H9 (cell line): ENCODE data around the gene ABCB6. TPM values are rescaled to one million over a fixed set of nuclear protein-coding genes. Genes with fewer than 3 reads are reported as not detected.

ENCODE experiments used
- DNase-seq: peaks from one replicate; pipeline ENCODE4 v3.0.0-alpha.2; 2017
- H2AFZ ChIP-seq: one replicate; pipeline ENCODE4 v1.6.1; 2013; ENCODE audit warnings: mild to moderate bottlenecking, low read length, control low read depth, moderate library complexity
- H2AK5ac ChIP-seq: 2 replicates; pipeline ENCODE4 v1.6.1; 2013; ENCODE audit warnings: low read length, control low read depth, mixed read lengths; ENCODE audit not compliant: insufficient read length
- H2BK120ac ChIP-seq: one replicate; pipeline ENCODE4 v1.6.1; 2013; ENCODE audit warnings: low read depth, mild to moderate bottlenecking, low read length, control low read depth, inconsistent platforms; ENCODE audit not compliant: poor library complexity, severe bottlenecking
- H2BK12ac ChIP-seq: 2 replicates; pipeline ENCODE4 v1.6.1; 2013; ENCODE audit warnings: low read length, control low read depth, mixed read lengths, low read depth; ENCODE audit not compliant: insufficient read length
- H2BK15ac ChIP-seq: 2 replicates; pipeline ENCODE4 v1.6.1; 2013; ENCODE audit warnings: low read depth, low read length, control low read depth
- H2BK20ac ChIP-seq: one replicate; pipeline ENCODE4 v1.6.1; 2013; ENCODE audit warnings: low read depth, mild to moderate bottlenecking, low read length, control low read depth, inconsistent platforms; ENCODE audit not compliant: poor library complexity, severe bottlenecking
- H2BK5ac ChIP-seq: 2 replicates; pipeline ENCODE4 v1.6.1; 2013; ENCODE audit warnings: low read length, control low read depth, mixed read lengths; ENCODE audit not compliant: insufficient read length
- H3K14ac ChIP-seq: 2 replicates; pipeline ENCODE4 v1.6.1; 2013; ENCODE audit warnings: low read length, control low read depth; ENCODE audit not compliant: insufficient read depth
- H3K18ac ChIP-seq: 2 replicates; pipeline ENCODE4 v1.6.1; 2013; ENCODE audit warnings: low read depth, mild to moderate bottlenecking, mixed read lengths, low read length, control low read depth; ENCODE audit not compliant: insufficient read length
- H3K23ac ChIP-seq: 2 replicates; pipeline ENCODE4 v1.6.1; 2013; ENCODE audit warnings: low read length, control low read depth, mixed read lengths, low read depth; ENCODE audit not compliant: insufficient read length
- H3K23me2 ChIP-seq: 2 replicates; pipeline ENCODE4 v1.6.1; 2013; ENCODE audit warnings: low read depth, mild to moderate bottlenecking, mixed read lengths, low read length, control low read depth; ENCODE audit not compliant: insufficient read length, poor library complexity, severe bottlenecking
- H3K27ac ChIP-seq: 2 replicates; pipeline ENCODE4 v1.5.1; 2013; ENCODE audit warnings: low read length, control low read depth, mixed read lengths, low read depth; ENCODE audit not compliant: insufficient read length
- H3K27me3 ChIP-seq: 2 replicates; pipeline ENCODE4 v1.6.1; 2013; ENCODE audit warnings: low read length, control low read depth, inconsistent platforms; ENCODE audit not compliant: insufficient read depth
- H3K4ac ChIP-seq: 2 replicates; pipeline ENCODE4 v1.6.1; 2013; ENCODE audit warnings: low read depth, mild to moderate bottlenecking, control low read depth, inconsistent platforms, low read length, moderate library complexity
- H3K4me1 ChIP-seq: 2 replicates; pipeline ENCODE4 v1.6.1; 2013; ENCODE audit warnings: low read length, control low read depth, inconsistent platforms; ENCODE audit not compliant: insufficient read depth
- H3K4me2 ChIP-seq: 2 replicates; pipeline ENCODE4 v1.6.1; 2013; ENCODE audit warnings: low read length, control low read depth, mixed read lengths; ENCODE audit not compliant: insufficient read length, insufficient read depth
- H3K56ac ChIP-seq: 2 replicates; pipeline ENCODE4 v1.6.1; 2013; ENCODE audit warnings: low read depth, mild to moderate bottlenecking, mixed read lengths, low read length, control low read depth; ENCODE audit not compliant: insufficient read length
- H3K79me1 ChIP-seq: 2 replicates; pipeline ENCODE4 v1.6.1; 2013; ENCODE audit warnings: low read depth, mild to moderate bottlenecking, moderate library complexity, low read length, control low read depth, inconsistent platforms; ENCODE audit not compliant: insufficient read depth, poor library complexity, severe bottlenecking
- H3K79me2 ChIP-seq: 2 replicates; pipeline ENCODE4 v1.6.1; 2013; ENCODE audit warnings: low read length, control low read depth, inconsistent platforms; ENCODE audit not compliant: insufficient read depth
- H3K9ac ChIP-seq: 2 replicates; pipeline ENCODE4 v1.6.1; 2013; ENCODE audit warnings: low read length, control low read depth, mixed read lengths; ENCODE audit not compliant: insufficient read length; ENCODE audit errors: extremely low read depth
- H3K9me3 ChIP-seq: one replicate; pipeline ENCODE4 v1.6.1; 2013; ENCODE audit warnings: low read depth, low read length, inconsistent platforms; ENCODE audit not compliant: control insufficient read depth
- H3T11ph ChIP-seq: one replicate; pipeline ENCODE4 v1.6.1; 2013; ENCODE audit warnings: mild to moderate bottlenecking, low read length, control low read depth, inconsistent platforms
- H4K20me1 ChIP-seq: one replicate; pipeline ENCODE4 v1.6.1; 2013; ENCODE audit not compliant: control insufficient read depth, insufficient read length, insufficient read depth
- H4K5ac ChIP-seq: 2 replicates; pipeline ENCODE4 v1.6.1; 2013; ENCODE audit warnings: low read depth, mild to moderate bottlenecking, mixed read lengths, low read length, control low read depth; ENCODE audit not compliant: insufficient read length
- H4K8ac ChIP-seq: replicated peaks from 2 replicates; pipeline ENCODE4 v1.6.1; 2013; ENCODE audit warnings: low read length, control low read depth, mixed read lengths, low read depth; ENCODE audit not compliant: insufficient read length
- H4K91ac ChIP-seq: 2 replicates; pipeline ENCODE4 v1.6.1; 2013; ENCODE audit warnings: low read depth, mild to moderate bottlenecking, moderate library complexity, mixed read lengths, low read length, control low read depth; ENCODE audit not compliant: insufficient read length
- H3K27ac Mint-ChIP-seq, 3 experiments: 2 replicates in 2 of 3; 3 replicates in 1 of 3; pipeline ENCODE4 v1.8.0; 2020 to 2021; ENCODE audit warnings: mixed read lengths in 3 of 3, mild to moderate bottlenecking in 1 of 3, moderate library complexity in 1 of 3
- H3K27me3 Mint-ChIP-seq: 2 replicates; pipeline ENCODE4 v1.8.0; 2021; ENCODE audit warnings: low read depth, mild to moderate bottlenecking, moderate library complexity, mixed read lengths
- H3K36me3 Mint-ChIP-seq, 3 experiments: 2 replicates in 2 of 3; 3 replicates in 1 of 3; pipeline ENCODE4 v1.8.0; 2020 to 2021; ENCODE audit warnings: low read depth in 3 of 3, mixed read lengths in 3 of 3; ENCODE audit not compliant: insufficient read depth in 1 of 3
- H3K4me1 Mint-ChIP-seq, 2 experiments: 2 replicates each; pipeline ENCODE4 v1.8.0; 2020; ENCODE audit warnings: mixed read lengths in 2 of 2
- H3K4me3 Mint-ChIP-seq, 2 experiments: 2 replicates in 1 of 2; 3 replicates in 1 of 2; pipeline ENCODE4 v1.8.0; 2020 to 2021; ENCODE audit warnings: mild to moderate bottlenecking in 2 of 2, mixed read lengths in 2 of 2, moderate library complexity in 1 of 2
- H3K9me3 Mint-ChIP-seq, 2 experiments: 2 replicates in 1 of 2; 3 replicates in 1 of 2; pipeline ENCODE4 v1.8.0; 2020; ENCODE audit warnings: mild to moderate bottlenecking in 2 of 2, mixed read lengths in 2 of 2, moderate library complexity in 1 of 2
- CTCF ChIP-seq: fragments of 200-600 bp; sonication (generic); conservative IDR thresholded peaks from 3 replicates; pipeline ENCODE4 v1.8.0; 2021; ENCODE audit warnings: antibody characterized with exemption, mild to moderate bottlenecking
- WGBS: extraction: QIAGEN DNeasy Blood & Tissue Kit; methylation state at CpG from one replicate; pipeline ENCODE4 v1.1.7; 2013; ENCODE audit warnings: missing lambda C conversion rate, low lambda C conversion rate, mixed read lengths; ENCODE audit not compliant: insufficient read length; ENCODE audit errors: extremely low coverage; 5-methylcytosine and 5-hydroxymethylcytosine counted together
- total RNA-seq: library from RNA; stranded (reverse); gene quantifications from 2 replicates; pipeline ENCODE4 v1.2.1, GENCODE V29; 2021

The ABCB6 gene
- total RNA-seq, 1 experiment from 2014 or later: 46.4 TPM

DNA sequence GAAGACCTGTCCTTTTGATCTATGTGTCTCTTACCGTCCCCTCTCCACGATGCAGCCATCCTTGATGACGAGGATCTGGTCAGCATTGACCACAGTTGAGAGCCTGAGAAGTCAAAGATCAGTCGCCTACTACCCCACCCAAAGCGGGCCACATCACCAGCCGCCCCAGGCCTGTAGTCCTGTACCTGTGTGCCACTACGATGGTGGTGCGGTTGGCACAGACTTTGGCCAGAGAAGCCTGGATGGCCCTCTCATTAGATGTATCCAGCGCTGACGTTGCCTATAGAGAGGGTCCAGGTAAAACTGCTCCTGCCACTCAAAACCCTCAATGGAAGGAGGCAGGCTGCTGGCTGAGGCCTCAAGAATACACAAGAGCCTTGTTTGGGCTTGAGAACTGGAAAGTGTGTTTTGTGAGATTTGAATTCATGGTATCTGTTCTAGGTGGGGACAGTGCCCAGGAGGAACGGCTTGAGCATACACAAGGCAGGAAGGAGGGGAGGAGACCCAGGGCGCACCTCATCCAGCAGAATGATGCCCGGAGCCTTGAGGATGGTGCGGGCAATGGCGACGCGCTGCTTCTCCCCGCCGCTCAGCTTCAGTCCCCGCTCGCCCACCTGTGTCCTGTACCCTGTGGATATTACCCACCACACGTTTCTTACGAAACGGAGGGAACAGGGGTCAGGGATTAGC, 8.4 kb downstream of the ABCB6 start:
- no peak overlapping the region for H3K4me3 Mint-ChIP-seq
- H4K20me1 ChIP-seq: no peaks in the 10 kb centered on the region

More for the DNA sequence above, 8.4 kb downstream of the ABCB6 start:
- no peak overlapping the region for H4K5ac ChIP-seq
- H3K9me3 ChIP-seq: no peaks in the 10 kb centered on the region
- no peak overlapping the region for H2BK15ac ChIP-seq
- TF ChIP-seq CTCF: no peak
- H3K27ac Mint-ChIP-seq: peak overlapping the region in 1 of 3 experiments; percentile 48; a peak in 1 of 7 replicates
- H3K9ac ChIP-seq: no peak overlapping the region
- H3K4ac ChIP-seq: no peak overlapping the region
- H2BK120ac ChIP-seq: no peak overlapping the region
- H3K23ac ChIP-seq: no peak overlapping the region
- no peaks in the 10 kb centered on the region for H3K79me2 ChIP-seq
- H3K9me3 Mint-ChIP-seq: no peaks in the 10 kb centered on the region
- no peak overlapping the region for H2BK12ac ChIP-seq
- DNase-seq: no peak
- H2BK5ac ChIP-seq: no peak overlapping the region
- H3K79me1 ChIP-seq: no peaks in the 10 kb centered on the region
- peaks cover 8 to 13% of the 10 kb centered on the region in 2 experiments for H3K4me1 Mint-ChIP-seq
- H4K8ac ChIP-seq: no peak overlapping the region
- no CpG with 5 or more reads among the region's 24 CpGs for WGBS
- H3K27ac ChIP-seq: no peak overlapping the region
- no peak overlapping the region for H3K4me2 ChIP-seq
- H3K56ac ChIP-seq: no peak overlapping the region
- H3K18ac ChIP-seq: no peak overlapping the region
- H4K91ac ChIP-seq: no peak overlapping the region
- H3K27me3 ChIP-seq: no peaks in the 10 kb centered on the region
- no peak overlapping the region for H3K14ac ChIP-seq
- no peak overlapping the region for H2AFZ ChIP-seq
- no peak overlapping the region for H2BK20ac ChIP-seq
- no peak overlapping the region for H2AK5ac ChIP-seq
- no peaks in the 10 kb centered on the region; the same call in 1 of the 2 replicates for H3K27me3 Mint-ChIP-seq
- no peak overlapping the region for H3T11ph ChIP-seq
- H3K23me2 ChIP-seq: peaks cover 4% of the 10 kb centered on the region
- H3K4me1 ChIP-seq: no peaks in the 10 kb centered on the region
- H3K36me3 Mint-ChIP-seq: peaks cover 15 to 75% (median 58%) of the 10 kb centered on the region in 3 experiments
